HG03460 (cell line): ENCODE results near the gene TFAP2B.

Experiments used
- ATAC-seq: cut with Tn5 transposase; IDR thresholded peaks from one replicate; pipeline ENCODE4 v1.9.1; 2021; ENCODE audit not compliant: unreplicated experiment

The TFAP2B gene

DNA sequence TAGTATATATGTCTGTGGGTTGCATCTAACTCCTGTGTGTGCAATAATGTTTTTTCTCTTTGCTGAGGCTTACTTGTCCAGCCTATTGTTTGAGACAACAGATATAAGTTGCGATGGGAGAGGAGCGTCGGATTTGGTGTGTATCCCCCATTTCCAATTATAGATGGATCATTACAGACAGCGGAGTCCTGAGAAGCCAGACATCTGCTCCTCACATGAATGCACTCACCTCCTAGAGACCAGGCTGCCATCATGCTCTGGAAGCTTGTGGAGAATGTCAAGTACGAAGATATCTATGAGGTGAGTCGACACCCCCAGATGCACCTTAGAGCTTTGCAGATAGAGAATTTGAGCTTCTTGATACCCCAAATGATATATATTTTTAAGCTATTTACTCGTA is at the start of gene TFAP2B:
TSS of gene TFAP2B (plus strand) at position 199 of the 400 bp plus-strand sequence. CDS start at position 220, 21 bp downstream.
- no peak for ATAC-seq

GRCh38 chr6:50778696-50779095 is 40.0 kb upstream of the TFAP2B start:
- ATAC-seq = no peak

DNA sequence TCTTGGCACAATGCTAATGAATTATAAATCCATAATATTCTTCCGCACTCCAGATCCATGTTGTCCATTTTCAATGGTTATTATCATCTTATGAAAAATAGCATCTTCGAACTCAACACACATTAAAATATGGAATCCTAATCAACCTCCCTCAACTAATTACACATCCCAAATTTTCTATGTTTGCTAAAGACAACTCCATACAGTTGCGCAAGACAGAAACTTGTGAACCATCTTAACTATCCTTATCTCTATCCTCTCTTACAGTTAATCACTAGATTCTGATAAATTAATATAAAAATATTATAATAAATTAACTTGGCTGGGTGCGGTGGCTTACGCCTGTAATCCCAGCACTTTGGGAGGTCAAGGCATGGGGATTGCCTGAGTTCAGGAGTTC is 38.3 kb upstream of the TFAP2B start:
- ATAC-seq = no peak

DNA sequence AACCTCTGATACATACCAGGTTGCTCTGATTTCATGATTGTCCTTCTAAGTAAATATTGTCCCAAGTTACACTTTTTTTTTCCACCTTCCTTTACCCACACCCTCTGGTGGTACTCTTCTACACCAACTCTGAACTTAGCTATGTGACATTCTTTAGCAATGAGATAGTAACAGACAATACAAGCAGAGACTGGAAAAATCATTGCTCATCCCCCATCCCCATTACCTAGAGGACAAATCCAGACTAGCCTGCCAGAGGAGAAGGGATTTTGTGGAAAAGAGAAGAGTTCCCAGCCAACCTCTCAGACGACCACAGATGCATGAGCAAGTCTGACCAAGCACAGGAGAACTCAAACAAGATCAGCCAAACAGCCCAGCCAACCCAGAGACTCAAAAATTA is 32.8 kb upstream of the TFAP2B start:
- no peak for ATAC-seq

DNA sequence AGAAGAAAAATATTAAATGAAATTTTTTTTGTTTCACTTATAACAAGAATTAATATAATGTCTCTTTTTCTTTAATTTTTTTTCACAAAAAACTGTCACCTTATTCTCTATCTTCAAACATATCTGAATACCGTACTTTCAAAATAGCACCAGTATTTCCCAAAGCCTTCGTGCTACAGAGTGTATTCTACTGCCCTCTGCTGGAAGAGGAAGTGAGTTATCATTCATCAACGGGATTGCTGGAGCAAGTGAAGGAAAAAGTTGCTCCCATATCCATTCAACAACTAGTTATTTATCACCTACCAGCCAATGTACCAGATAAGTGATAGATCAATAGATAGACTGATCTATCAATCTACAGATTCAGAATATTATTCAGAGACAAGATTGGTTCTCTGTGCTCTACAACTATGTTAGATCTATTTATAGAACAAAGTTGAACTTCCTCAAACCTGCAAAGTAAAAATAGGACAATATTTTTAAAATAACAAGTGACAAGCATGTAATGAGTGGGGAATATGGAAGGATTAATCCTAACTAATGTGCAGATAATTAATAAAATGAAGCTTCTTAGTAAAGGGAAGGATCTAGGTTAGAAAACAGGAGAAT is 26.7 kb upstream of the TFAP2B start:
- ATAC-seq = peak; percentile 61

DNA sequence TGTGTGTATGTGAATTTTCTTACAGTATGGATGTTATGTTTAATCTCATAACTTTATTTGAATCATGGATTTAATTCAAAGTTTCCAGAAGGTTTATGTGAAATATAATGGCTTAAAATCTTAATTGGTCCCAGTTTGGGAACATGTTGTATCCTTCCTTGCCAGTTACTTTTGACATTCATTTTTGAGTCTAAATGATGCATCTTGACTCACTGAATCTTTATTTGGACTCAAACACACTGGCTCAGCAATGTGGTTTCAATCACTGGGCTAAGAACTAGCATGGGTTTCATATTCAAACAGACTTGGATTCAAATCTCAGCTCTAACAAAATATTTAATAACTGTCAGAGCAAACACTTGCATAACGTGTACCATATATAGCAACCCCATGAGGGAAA is 25.9 kb upstream of the TFAP2B start:
- no peak for ATAC-seq

DNA sequence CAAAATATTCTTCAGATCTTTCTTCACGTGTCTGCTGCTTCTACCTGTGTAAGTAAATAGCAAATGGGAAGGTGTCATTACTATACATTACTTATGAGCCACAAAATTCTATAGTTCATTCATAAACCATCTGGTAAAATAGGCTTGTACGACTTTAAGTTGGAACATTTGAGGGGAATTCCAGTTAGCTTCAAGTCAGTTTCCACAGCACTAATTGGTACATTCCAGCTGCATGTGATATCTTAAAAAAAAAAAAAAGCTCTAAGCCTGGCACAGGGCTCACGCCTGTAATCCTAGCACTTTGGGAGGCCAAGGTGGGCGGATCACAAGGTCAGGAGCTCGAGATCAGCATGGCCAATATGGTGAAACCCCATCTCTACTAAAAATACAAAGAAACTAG is 23.1 kb upstream of the TFAP2B start:
- no peak for ATAC-seq

DNA sequence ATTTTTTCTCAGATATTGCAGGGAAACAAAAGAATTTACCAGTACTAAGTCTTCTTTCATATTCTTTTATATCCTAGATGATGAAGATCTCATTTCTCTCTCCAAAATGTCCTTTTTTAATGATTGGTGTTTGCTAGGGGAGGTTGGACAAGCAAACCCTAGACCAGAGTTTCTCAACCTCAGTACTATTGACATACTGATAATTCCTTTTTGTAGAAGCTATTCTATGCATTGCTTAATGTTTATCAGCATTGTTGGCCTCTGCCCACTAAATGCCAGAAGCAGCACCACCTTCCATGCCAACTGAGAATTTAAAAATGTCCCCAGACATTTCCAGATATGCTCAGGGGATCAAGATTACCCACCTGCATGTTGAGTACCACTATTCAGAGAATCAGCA is 14.4 kb upstream of the TFAP2B start:
- no peak for ATAC-seq

GRCh38 chr6:50807035-50807434 is 11.6 kb upstream of the TFAP2B start:
- no peak for ATAC-seq

- peak; percentile 32 for ATAC-seq
These were observed 3.1 kb upstream of the TFAP2B start for GRCh38 chr6:50815436-50816114.

DNA sequence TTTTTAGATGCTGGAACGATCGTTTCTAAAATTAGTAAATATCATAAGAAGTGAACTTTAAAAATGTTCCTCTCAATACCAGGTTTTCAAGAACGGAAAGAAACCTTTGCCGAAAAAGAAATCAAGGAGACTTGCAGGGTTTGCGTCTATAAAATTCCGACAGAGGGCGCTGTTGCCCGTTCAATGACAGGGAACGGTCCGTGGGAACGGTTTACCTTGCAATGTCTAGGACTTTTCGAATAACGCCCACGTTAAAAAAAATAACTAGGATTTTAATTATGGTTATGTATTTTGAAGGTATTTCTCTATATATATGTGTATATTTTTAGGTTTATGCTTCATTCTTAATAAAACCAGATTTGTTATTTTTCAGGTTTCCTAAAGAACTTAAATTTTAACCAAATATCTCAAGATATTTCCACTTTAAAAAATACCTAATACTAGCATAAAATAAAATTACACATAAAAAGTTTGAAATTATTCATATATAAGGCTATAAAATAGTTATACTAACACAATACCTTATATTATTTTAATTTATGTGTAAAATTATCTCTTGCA is 2.5 kb upstream of the TFAP2B start:
- peak; percentile 72 for ATAC-seq

DNA sequence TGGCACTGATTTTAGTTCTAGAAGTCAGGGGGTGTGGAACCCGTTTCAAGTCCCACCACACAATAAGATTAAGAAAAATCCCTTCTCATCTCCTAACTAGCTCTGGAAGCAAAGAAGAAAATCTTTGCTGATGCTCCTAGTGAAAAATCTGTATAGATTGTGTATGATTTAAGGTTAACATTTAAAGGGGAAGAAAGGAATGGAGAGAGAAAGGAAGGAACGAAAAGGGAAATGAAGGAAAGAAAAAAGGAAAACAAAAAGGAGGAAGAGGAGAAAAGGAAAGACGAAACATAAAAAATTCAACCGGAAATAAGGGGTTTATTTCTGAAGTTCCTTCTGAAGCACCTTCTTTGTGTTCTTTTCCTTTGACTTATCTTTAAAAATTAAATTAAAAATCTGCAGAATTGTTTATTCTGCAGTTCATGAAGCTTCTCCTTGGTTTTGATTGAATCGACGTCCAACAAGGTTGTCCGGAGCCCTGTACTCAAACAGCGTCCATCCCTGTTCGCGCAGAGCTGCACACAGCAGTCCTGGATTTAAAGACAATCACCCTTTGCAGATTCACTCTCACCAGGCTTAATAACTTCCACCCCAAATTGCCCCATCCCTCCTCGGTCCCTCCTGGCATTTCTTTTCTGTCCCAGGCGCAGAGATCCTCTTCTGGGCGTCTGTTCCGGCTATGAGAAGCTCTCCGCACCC is 1.6 kb upstream of the TFAP2B start:
- no peak for ATAC-seq

- ATAC-seq = no peak
These were observed 1.1 kb upstream of the TFAP2B start for GRCh38 chr6:50817646-50817950.

DNA sequence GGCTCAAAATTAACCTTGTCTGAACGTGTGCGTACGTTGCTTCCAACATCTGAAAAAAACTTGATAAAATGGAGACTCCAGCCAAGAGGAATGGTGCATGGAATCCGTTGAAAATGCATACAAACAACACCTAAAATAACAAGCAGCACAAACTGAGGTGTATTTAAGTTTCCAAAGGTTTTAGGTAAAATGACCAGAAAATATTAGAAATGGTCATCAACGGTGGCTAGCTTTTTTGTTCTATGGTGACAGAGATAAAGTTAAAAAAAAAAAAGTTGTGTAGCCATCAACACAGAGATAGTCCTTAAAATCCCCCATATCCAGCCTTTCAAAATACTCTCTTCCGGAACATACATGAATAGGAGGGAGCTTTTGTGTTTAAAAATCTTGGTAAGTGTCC is 651 bp upstream of the TFAP2B start:
- no peak for ATAC-seq

GRCh38 chr6:50819466-50819903 is 814 bp downstream of the TFAP2B start:
- ATAC-seq = no peak

DNA sequence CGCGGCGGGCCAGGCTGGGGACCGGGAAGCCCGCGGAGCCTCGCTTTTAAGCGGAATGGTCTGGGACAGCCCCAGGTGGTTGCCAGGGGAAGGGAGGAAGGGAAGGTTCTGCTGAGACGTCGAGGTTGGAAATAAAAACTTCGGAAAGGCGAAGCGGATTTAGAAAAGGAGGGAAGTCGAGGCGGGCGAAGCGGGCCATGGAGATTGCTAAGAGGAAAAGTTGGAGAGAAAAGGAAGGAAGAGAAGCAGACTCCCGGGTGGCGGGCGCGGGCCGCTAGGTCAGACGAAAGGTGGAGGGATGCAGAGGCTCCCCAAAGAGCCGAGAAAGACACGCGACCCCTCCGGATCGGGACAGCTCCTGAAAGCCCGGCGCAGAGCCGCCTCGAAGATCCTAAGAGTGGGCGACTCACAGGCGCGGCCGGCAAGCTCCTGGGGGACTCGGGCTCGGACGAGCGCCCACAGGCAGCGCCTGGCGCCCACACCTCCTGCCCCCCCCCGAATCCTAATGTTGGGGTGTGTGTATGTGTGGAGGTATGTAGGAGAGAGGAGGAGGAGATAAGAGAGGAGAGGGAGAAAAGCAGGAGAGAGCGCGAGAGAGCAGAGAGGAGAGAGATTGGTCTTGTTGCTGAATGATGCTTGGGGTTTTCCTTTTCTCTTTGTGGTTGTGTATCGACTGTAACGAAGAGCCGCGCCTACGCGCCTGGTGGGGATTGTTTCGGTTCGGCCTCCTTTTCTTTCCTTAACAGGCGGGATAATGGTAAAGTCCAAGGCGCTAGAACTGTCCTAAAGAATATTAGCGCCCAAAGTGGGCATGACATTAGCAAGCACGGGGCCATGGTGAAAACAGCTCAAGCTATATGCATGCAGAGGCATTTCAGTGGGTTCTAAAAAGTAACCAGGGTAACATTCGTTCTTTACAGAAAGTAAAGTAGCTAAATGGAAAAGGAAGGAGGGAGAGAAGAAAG is 1.5 kb downstream of the TFAP2B start:
- ATAC-seq = no peak

GRCh38 chr6:50820869-50821264 is 2.2 kb downstream of the TFAP2B start:
- no peak for ATAC-seq

DNA sequence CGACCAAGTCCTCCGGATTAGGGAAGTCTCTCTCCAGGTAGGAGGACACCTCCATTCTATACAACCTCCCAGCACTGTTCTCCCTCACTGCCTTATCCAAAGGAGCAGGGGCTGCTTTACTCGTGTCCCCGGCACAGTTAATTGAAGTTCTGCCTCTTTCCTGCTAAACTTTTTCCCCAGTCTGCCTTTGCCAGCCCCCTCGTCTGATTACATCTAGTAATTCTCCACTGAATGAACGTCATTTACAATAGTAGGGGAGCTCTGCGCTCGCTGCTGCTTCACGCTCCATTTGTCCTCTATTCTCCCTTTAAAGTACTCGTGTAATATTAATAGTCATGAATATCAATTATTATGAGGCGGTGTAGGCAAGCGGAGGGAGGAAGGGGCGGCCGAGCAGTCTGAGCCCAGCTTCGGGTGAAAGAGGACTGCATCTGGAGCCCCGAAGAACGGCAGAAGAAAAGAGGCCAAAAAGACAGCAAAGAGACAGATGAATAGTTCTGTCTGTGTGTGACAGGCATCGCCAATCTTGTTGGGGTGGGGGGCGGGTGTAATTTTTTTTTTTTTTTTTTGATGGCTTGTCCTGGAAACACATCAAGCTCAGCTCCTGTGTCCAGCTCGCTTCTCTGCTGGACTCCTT is 2.9 kb downstream of the TFAP2B start:
- no peak for ATAC-seq

GRCh38 chr6:50822078-50822476 is 3.4 kb downstream of the TFAP2B start:
- no peak for ATAC-seq

GRCh38 chr6:50823094-50823920 is 4.6 kb downstream of the TFAP2B start:
- ATAC-seq = no peak
